Measurements from ENCODE around the gene OSBPL5. TPM values are rescaled to one million over a fixed set of nuclear protein-coding genes. Genes with fewer than 3 reads are reported as not detected.

OSBPL5 gene
- total and polyA plus RNA-seq, 9 of the 15 experiments (the other 6 are each of a cell fraction or from before 2014, with no cell fraction given) = 0.06 to 14.8 (median 3.2) TPM

GRCh38 chr11:3165152-3165705 is at the start of gene OSBPL5 (continued):
- TF ChIP-seq TSHZ1 (CRISPR knock-in tag; IDR thresholded peaks at IDR 0.05) (no peak), FOXK1 (CRISPR knock-in tag; IDR thresholded peaks at IDR 0.05; ENCODE audit: borderline replicate concordance) (no peak)

GRCh38 chr11:3214420-3214699 is 49.2 kb upstream of the OSBPL5 start:
- ATAC-seq = no peak
- intact Hi-C loops (cut with micrococcal nuclease) = loop anchor here (5.0 kb wide), 1 partner anchor 177 kb away; no protein-coding TSS in a partner anchor
- H4K20me1 ChIP-seq (replicated peaks; ENCODE audit: control insufficient read depth, insufficient read depth, low read length) = no peaks in the 10 kb centered on the region
- no TSS peak for BruUV-seq (replicated peaks)
- H3K9ac ChIP-seq (ENCODE audit: insufficient read depth in 1 of 2, low read depth in 2 of 2, low read length in 2 of 2) = peak overlapping the region in 1 of 2 experiments; percentile 75; a peak in 1 of 4 replicates
- no peaks in the 10 kb centered on the region for H3K79me2 ChIP-seq (ENCODE audit: control insufficient read depth, insufficient read depth, low read length)
- H3K4me3 ChIP-seq = no peak overlapping the region
- H3K9me1 ChIP-seq (ENCODE audit: control insufficient read depth, insufficient read depth, low read length) = no peaks in the 10 kb centered on the region
- no peaks in the 10 kb centered on the region for H3K36me3 ChIP-seq (ENCODE audit: control insufficient read depth, insufficient read depth, low read length)
- in situ Hi-C loops (cut with MboI) = loop anchor here (5.0 kb wide), 1 partner anchor 102 kb away; no protein-coding TSS in a partner anchor
- H3K4me2 ChIP-seq (ENCODE audit: insufficient read depth, low read length) = peak overlapping the region; percentile 54
- H3K27ac ChIP-seq (ENCODE audit: extremely low read depth, low read depth, low read length) = no peak overlapping the region
- POLR2A ChIA-PET = interaction anchor here (0.6 to 1.0 kb wide), 2 partner anchors 17 to 649 kb away, joined by 3 read pairs; no protein-coding TSS in a partner anchor
- no peak for DNase-seq (ENCODE audit: extremely low read depth in 1 of 4, low spot score in 3 of 4)
- peaks cover 0 to 7% of the 10 kb centered on the region in 2 experiments; a peak in 1 of 5 replicates for H3K27me3 ChIP-seq (ENCODE audit: control insufficient read depth in 2 of 2, insufficient read depth in 2 of 2, low read length in 2 of 2)
- CTCF ChIA-PET (ENCODE audit: low intra/inter-chr PET ratio) = no interaction called here
- H3K4me1 ChIP-seq (replicated peaks in 1 of 2; ENCODE audit: control insufficient read depth in 2 of 2, insufficient read depth in 2 of 2, low read length in 2 of 2) = peaks cover 4 to 40% of the 10 kb centered on the region in 2 experiments; a peak in 3 of 5 replicates
- H3K9me3 ChIP-seq (replicated peaks; ENCODE audit: control insufficient read depth, insufficient read depth, low read depth, low read length) = no peaks in the 10 kb centered on the region
- FAIRE-seq = no peak
- 13% methylated on average over 4 of the region's 4 CpGs for WGBS (ENCODE audit: insufficient coverage, low coverage, missing lambda C conversion rate)
- peak overlapping the region; percentile 87 for H2AFZ ChIP-seq (ENCODE audit: low read depth, low read length)
- 0 out of 2 replicates have a peak, but pooled peaks have one; percentile 21 for TF ChIP-seq L3MBTL2 (IDR thresholded peaks at IDR 0.05)
- TF ChIP-seq, protein P1, sequence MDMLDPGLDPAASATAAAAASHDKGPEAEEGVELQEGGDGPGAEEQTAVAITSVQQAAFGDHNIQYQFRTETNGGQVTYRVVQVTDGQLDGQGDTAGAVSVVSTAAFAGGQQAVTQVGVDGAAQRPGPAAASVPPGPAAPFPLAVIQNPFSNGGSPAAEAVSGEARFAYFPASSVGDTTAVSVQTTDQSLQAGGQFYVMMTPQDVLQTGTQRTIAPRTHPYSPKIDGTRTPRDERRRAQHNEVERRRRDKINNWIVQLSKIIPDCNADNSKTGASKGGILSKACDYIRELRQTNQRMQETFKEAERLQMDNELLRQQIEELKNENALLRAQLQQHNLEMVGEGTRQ (CRISPR knock-in tag; IDR thresholded peaks at IDR 0.05) = peak; percentile 22; the same call in 1 of the 2 replicates
- TF ChIP-seq ZNF121 (CRISPR knock-in tag; conservative IDR thresholded peaks at IDR 0.05) = no peak
- TF ChIP-seq, protein P2, sequence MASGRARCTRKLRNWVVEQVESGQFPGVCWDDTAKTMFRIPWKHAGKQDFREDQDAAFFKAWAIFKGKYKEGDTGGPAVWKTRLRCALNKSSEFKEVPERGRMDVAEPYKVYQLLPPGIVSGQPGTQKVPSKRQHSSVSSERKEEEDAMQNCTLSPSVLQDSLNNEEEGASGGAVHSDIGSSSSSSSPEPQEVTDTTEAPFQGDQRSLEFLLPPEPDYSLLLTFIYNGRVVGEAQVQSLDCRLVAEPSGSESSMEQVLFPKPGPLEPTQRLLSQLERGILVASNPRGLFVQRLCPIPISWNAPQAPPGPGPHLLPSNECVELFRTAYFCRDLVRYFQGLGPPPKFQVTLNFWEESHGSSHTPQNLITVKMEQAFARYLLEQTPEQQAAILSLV (tag; IDR thresholded peaks at IDR 0.05) = no peak
- no peak for TF ChIP-seq ILK (tag; IDR thresholded peaks at IDR 0.05; ENCODE audit: borderline replicate concordance, low read depth)
- no peak for TF ChIP-seq SRSF3 (IDR thresholded peaks at IDR 0.05; ENCODE audit: insufficient read depth, low read length)
- peak in 1 of 3 experiments; percentile 64 for TF ChIP-seq YY1 (IDR thresholded peaks at IDR 0.05; ENCODE audit: borderline replicate concordance in 1 of 3, control insufficient read depth in 1 of 3, extremely low read depth in 1 of 3, insufficient read depth in 3 of 3, insufficient read length in 1 of 3, insufficient replicate concordance in 2 of 3, low read depth in 1 of 3, low read length in 2 of 3)
